GM13977 (cell line): Measurements from ENCODE around the gene MRC1.

Source experiments
- DNase-seq: peaks from one replicate; pipeline ENCODE4 v3.0.0; 2012; ENCODE audit warnings: low spot score
- CTCF ChIP-seq: IDR thresholded peaks from 2 replicates; pipeline ENCODE4 v1.5.1; 2012; ENCODE audit warnings: mild to moderate bottlenecking, control low read depth; ENCODE audit not compliant: insufficient read depth; ENCODE audit errors: extremely low read depth, missing control alignments
- in situ Hi-C: fragments of 300-500 bp; cut with MboI; formaldehyde crosslinking; loops from one replicate; pipeline ENCODE4 v1.12.0; 2022; ENCODE audit warnings: low sequenced_read_pairs, low pct_unique_long_range_greater_than_20kb, mixed read lengths, inconsistent platforms; ENCODE audit not compliant: unreplicated experiment

The MRC1 gene

GRCh38 chr10:17848646-17849045 is 39.5 kb downstream of the MRC1 start:
- in situ Hi-C loops: no loop called here
- TF ChIP-seq CTCF: no peak
- DNase-seq: no peak

- no peak for DNase-seq
- TF ChIP-seq CTCF: no peak
These were observed 41.4 kb downstream of the MRC1 start for GRCh38 chr10:17850501-17850900.

GRCh38 chr10:17851611-17852010 is 42.5 kb downstream of the MRC1 start:
- TF ChIP-seq CTCF: no peak
- in situ Hi-C loops: no loop called here
- no peak for DNase-seq

More at GRCh38 chr10:17850501-17850900, 41.4 kb downstream of the MRC1 start:
- in situ Hi-C loops: no loop called here

- no peak for DNase-seq
- no peak for TF ChIP-seq CTCF
- in situ Hi-C loops: no loop called here
These were observed 45.0 kb downstream of the MRC1 start for GRCh38 chr10:17854044-17854652.

- in situ Hi-C loops: no loop called here
- no peak for DNase-seq
- TF ChIP-seq CTCF: no peak
These were observed 47.9 kb downstream of the MRC1 start for GRCh38 chr10:17857040-17857439.

GRCh38 chr10:17859492-17860156 is 50.5 kb downstream of the MRC1 start:
- in situ Hi-C loops: no loop called here
- no peak for TF ChIP-seq CTCF
- no peak for DNase-seq
